Ascending aorta (tissue), 2 donors: ENCODE results near the gene HEPACAM. TPM values are rescaled to one million over a fixed set of nuclear protein-coding genes. Genes with fewer than 3 reads are reported as not detected.

Experiments used
- DNase-seq, 2 donors: peaks; one replicate each; pipeline ENCODE4 v3.0.0-alpha.2; 2019; ENCODE audit warnings: low spot score in 2 of 2
- H3K27ac ChIP-seq, 2 donors: fragments of 200-600 bp; sonication (generic); one replicate each; pipeline ENCODE4 v1.5.1; 2016 to 2017; ENCODE audit warnings: mild to moderate bottlenecking in 1 of 2
- H3K27me3 ChIP-seq: fragments of 200-600 bp; sonication (generic); one replicate; pipeline ENCODE4 v1.5.1; 2017
- H3K36me3 ChIP-seq, 2 donors: fragments of 200-600 bp; sonication (generic); one replicate each; pipeline ENCODE4 v1.5.1; 2016
- H3K4me1 ChIP-seq, 2 donors: fragments of 200-600 bp; sonication (generic); one replicate each; pipeline ENCODE4 v1.5.1; 2016 to 2017; ENCODE audit warnings: mild to moderate bottlenecking in 1 of 2
- H3K4me3 ChIP-seq, 2 donors: fragments of 200-600 bp; sonication (generic); one replicate each; pipeline ENCODE4 v1.5.1; 2016 to 2017; ENCODE audit warnings: mild to moderate bottlenecking in 1 of 2
- H3K9me3 ChIP-seq, 2 donors: fragments of 200-600 bp; sonication (generic); one replicate each; pipeline ENCODE4 v1.5.1; 2016
- CTCF ChIP-seq, 3 experiments: fragments of 200-600 bp in 2 of 3; fragments of 450-650 bp in 1 of 3; sonication (generic) in 2 of 3; IDR thresholded peaks; one replicate each; pipeline ENCODE4 v1.5.1; 2016 to 2019; ENCODE audit warnings: antibody characterized with exemption in 3 of 3, mild to moderate bottlenecking in 1 of 3, moderate library complexity in 1 of 3
- intact Hi-C: fragments of 100-400 bp; cut with DNase I; formaldehyde crosslinking; loops from one replicate; pipeline ENCODE4 v1.15.1; 2023
- total RNA-seq: library from RNA; depleted of rRNA; stranded (reverse); fragments of >200 nt; gene quantifications from one replicate; pipeline ENCODE4 v1.1.0, GENCODE V29; 2016

The HEPACAM gene
- total RNA-seq, 1 donor from 2014 or later: not detected

- H3K36me3 ChIP-seq: no peaks in the 10 kb centered on the region
- no peaks in the 10 kb centered on the region for H3K4me1 ChIP-seq
- no peak for TF ChIP-seq CTCF (IDR thresholded peaks at IDR 0.05)
- no peak overlapping the region for H3K4me3 ChIP-seq
- H3K27ac ChIP-seq: no peak overlapping the region
- intact Hi-C loops: no loop called here
- no peaks in the 10 kb centered on the region for H3K9me3 ChIP-seq
- no peaks in the 10 kb centered on the region for H3K27me3 ChIP-seq
- DNase-seq: no peak
Measured at GRCh38 chr11:124934862-124935547, 842 bp downstream of the HEPACAM start.

DNA sequence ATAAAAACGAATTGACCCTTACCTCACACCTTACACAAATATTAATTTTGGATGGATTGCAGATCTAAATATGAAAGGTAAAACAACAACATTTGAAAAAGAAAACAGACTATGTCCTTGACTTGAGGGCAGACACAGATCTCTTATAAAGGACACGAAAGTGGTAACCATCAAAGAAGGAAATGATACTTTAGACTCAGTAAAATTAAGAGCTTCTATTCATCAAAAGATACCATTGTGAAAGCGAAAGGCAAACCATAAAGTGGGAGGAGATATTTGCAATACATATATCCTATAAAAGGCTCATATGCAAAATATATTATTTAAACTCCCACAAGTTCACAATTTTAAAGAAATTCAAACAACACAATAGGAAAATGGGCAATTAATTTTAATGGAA is 5.0 kb downstream of the HEPACAM start:
- H3K27me3 ChIP-seq: no peaks in the 10 kb centered on the region
- H3K36me3 ChIP-seq: no peaks in the 10 kb centered on the region
- no peak for DNase-seq
- H3K4me3 ChIP-seq: no peak overlapping the region
- H3K4me1 ChIP-seq: no peaks in the 10 kb centered on the region
- intact Hi-C loops: no loop called here
- no peak overlapping the region for H3K27ac ChIP-seq
- no peaks in the 10 kb centered on the region for H3K9me3 ChIP-seq
- no peak for TF ChIP-seq CTCF (IDR thresholded peaks at IDR 0.05)

- no peak for DNase-seq
- no peaks in the 10 kb centered on the region for H3K27me3 ChIP-seq
- H3K9me3 ChIP-seq: no peaks in the 10 kb centered on the region
- no peak overlapping the region for H3K27ac ChIP-seq
- no peak overlapping the region for H3K4me3 ChIP-seq
- TF ChIP-seq CTCF (IDR thresholded peaks at IDR 0.05): no peak
- intact Hi-C loops: no loop called here
- no peaks in the 10 kb centered on the region for H3K36me3 ChIP-seq
- no peaks in the 10 kb centered on the region for H3K4me1 ChIP-seq
Measured at GRCh38 chr11:124928942-124929665, 6.7 kb downstream of the HEPACAM start.

- intact Hi-C loops: no loop called here
- no peak for TF ChIP-seq CTCF (IDR thresholded peaks at IDR 0.05)
- no peak for DNase-seq
- Histone ChIP-seq H3K36me3 (no peaks in the 10 kb centered on the region), H3K9me3 (no peaks in the 10 kb centered on the region), H3K4me1 (no peaks in the 10 kb centered on the region), H3K27ac (no peak overlapping the region), H3K4me3 (no peak overlapping the region), H3K27me3 (no peaks in the 10 kb centered on the region)
Measured at GRCh38 chr11:124923296-124923695, 12.6 kb downstream of the HEPACAM start.

DNA sequence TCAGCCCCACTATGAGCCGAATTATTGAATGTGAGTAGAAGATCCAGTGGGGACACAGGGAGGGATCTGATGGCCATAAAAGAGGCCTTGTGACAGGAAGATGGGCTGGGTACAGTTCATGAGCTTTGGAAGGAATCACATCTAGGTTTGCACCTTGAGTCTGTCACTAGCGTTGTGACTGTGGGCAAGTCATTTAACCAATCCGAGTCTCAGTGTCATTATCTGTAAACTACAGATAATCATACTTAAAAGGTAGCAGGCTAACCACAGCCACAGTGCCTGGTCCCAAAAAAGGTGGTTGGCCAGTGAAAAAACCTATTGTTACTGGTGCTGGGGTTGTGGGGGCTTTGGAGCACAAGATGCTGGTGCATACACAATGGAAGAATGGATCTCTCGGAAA is 13.0 kb downstream of the HEPACAM start:
- Histone ChIP-seq H3K27ac (no peak overlapping the region), H3K9me3 (no peaks in the 10 kb centered on the region), H3K4me3 (no peak overlapping the region), H3K36me3 (no peaks in the 10 kb centered on the region), H3K4me1 (no peaks in the 10 kb centered on the region), H3K27me3 (no peaks in the 10 kb centered on the region)
- no peak for TF ChIP-seq CTCF (IDR thresholded peaks at IDR 0.05)
- no peak for DNase-seq
- intact Hi-C loops: no loop called here
